NCI-H2227 treated with DMSO at 0.1 percent for 48 hours (cell line): ENCODE measurements around the gene GAS6.
"Not testable (repeated sequence)": the region's sequence is repeated elsewhere in the genome, so short reads cannot be mapped to it uniquely, and the experiment has no call there.

ENCODE experiments used
- DNase-seq: peaks from one replicate; lab custom pipeline; 2025; lab: John Stamatoyannopoulos, UW

GAS6 gene

DNA sequence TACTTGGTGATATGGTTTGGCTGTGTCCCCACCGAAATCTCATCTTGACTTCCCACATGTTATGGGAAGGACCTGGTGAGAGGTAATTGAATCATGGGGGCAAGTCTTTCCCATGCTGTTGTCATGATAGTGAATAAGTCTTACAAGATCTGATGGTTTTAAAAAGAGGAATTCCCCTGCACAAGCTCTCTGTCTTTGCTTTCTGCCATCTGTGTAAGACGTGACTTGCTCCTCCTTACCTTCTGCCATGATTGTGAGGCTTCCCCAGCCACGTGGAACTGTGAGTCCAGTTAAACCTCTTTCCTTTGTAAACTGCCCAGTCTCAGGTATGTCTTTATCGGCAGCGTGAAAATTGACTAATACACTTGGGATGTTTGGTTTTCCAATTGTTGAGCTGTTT is 4.0 kb upstream of the GAS6 start:
- DNase-seq: not testable (repeated sequence)

GRCh38 chr13:113865427-113865826 is 1.6 kb upstream of the GAS6 start:
- DNase-seq: no peak

DNA sequence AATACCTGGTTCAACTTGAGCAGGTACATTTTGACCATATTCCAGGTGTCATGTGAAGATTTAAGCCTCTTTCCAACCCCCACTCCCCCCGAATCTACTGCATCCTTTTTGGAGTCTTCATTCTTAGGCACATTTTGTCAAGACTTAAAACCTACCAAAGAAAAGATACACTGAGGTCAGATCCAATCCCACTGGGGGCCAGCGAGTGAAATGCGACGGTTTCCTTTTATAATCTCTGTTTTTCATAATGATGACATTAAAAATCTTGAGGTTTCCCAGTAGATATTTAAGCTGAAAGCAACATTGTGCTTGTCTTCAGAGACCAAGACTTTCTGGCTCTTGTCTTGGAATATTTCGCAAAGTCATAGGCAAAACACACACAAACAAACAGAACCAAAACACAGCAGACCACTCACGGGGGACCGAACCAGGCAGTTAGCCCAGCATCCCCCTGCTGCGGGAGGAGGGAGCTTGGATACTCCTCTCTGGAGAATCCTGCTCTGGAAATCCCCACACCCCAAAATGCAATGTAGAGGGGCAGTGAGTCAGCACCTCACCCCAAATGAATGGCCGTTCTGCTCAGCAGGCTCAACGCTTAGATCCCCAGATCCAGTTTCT is 506 bp upstream of the GAS6 start:
- no peak for DNase-seq

GRCh38 chr13:113862931-113863523 is 849 bp downstream of the GAS6 start:
- no peak for DNase-seq

GRCh38 chr13:113862191-113862930 is 1.5 kb downstream of the GAS6 start:
- DNase-seq: no peak

DNA sequence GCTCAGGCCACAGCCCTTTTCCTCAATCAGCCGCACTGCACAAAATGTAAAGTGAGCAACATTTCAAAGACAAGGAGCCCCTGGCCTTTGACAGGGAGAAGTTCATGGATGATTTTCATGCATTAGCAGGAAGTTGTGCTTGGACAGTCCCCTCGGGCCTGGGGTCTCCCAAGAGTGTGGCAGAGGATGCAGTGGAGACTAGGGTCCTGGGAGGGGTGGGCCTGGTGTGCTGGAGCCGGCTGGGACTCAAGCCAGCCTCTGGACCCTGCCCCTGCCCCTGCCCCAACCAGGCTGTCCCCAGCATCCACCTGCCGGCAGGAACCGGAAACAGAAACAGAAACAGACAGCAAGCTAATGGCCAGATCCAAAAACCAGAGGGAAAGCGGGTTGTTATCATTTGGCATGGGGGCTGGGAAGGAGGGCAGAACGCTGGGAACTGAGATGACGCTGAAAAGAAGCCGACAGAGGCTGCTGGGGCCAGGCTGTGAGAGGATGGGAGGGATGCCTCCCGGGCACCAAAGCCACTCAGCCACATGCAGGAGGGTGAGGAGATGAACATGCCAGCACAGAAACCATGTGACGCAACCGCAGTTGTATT is 2.3 kb downstream of the GAS6 start:
- no peak for DNase-seq

- no peak for DNase-seq
Measured at GRCh38 chr13:113860665-113861432, 3.0 kb downstream of the GAS6 start.

GRCh38 chr13:113860051-113860664 is 3.7 kb downstream of the GAS6 start:
- DNase-seq: no peak

- DNase-seq: no peak
Measured at GRCh38 chr13:113859311-113860050, 4.4 kb downstream of the GAS6 start.

DNA sequence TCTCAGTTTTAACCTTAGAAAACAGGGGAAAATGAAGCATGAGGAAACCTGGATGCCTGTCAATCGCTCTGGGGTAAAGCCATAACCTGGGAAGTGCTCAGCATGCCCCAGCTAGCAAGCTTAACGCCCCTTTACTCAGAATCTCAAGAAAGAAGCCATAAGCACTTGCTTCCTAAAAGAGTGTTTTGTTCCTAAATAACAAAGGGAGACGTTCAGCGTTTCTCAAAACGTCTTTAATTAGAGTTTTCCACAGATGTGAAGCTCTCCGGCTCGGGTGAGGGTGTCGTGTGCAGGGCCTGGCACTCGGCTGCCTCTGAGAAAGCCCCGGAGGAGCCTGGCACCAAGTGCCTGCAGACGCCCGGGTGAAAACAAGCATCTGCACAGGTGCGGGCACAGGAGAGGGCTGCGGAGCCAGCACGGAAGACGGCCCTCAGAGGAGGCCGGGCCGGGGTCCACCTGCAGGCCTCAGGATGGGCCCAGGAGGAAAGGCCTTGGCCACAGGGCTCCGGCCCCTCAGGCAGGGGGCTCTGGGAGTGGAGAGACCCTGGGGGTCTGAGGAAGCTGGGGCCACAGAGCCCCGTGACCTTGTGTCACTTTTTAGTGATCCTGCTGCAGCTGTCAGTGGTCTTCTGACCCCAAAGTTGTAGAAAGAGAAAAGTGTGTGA is 6.2 kb downstream of the GAS6 start:
- DNase-seq: no peak

- DNase-seq: no peak
Measured at GRCh38 chr13:113856716-113857065, 7.2 kb downstream of the GAS6 start.

DNA sequence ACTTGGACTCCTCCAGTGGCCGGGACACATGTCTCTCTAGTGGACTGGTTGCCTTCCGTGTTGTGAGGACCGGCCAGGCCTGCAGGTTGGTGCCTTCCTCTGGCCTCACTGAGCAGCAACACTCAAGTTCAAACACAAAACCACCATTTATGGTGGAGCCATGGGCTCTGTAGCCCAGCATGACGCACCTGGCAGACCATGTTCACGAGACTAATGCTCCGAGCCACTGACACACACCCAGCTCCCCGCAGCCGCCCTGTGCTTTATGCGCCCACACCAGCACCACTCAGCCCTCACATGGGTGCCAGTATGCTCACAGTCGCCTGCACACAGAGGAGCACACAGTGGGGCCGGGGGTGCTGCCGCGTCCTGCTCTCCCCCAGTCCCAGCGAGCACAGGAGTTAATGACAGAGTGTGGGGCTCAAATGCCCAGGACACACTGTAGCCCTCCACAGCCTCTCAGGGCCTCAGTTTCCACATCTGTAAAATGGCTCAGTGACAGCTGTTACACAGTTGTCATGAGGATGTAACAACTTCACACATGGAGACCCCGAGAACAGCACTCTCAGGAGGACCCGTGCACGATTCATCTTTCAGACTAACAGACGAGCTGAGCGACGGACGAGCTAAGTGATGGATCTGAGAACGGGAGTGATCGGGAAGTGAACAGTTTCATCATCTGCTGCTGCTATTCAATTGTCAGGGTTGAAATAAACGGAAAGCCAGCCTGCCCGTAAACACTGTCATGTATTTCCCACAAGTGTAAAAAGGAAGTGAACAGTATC is 7.8 kb downstream of the GAS6 start:
- DNase-seq: no peak

DNA sequence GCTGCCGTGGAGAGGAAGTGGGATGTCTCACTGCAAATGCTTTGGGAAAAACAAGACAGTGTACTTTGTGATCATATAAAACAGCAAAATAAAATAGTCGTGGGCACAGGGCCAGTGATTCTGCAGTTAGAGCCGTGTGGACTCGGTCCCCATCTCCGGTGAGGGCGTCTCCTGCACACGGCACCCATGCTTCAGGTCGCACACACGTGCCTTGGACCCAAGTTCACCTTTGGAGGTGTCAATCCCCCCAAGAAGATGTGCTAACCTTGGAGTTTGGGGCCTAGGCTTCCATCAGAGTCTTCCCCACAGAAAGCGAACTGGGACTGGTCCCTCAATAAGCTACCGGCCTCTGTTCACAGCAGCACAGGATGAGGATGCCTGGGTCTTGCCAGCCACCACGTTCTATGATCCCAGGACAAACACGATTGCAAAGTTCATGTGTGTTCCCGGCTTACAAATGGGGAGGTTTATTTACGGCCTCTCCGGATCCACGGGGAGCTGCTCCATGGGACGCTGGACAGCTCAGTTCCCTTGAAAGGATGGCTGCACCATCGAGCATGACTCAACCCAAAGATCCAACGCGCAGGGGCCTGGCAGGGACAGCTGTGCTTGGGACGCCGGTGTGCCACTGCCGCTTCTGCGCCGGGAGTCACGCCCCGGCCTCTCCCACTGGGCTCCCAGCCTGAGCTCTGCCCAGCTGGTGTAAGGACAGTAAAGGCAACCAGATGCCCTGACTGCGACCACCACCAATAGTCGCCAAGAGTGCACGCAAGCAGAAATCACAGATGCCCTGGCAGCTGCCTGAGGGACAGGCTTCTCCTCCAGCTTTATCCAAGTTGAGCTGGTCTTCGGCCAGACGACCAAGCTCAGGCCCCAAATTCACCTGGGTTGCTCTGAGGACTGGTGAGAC is 8.6 kb downstream of the GAS6 start:
- DNase-seq: no peak

- DNase-seq: no peak
Measured at GRCh38 chr13:113854238-113855011, 9.5 kb downstream of the GAS6 start.

GRCh38 chr13:113853518-113854237 is 10.2 kb downstream of the GAS6 start:
- no peak for DNase-seq

GRCh38 chr13:113852536-113853517 is 11.0 kb downstream of the GAS6 start:
- no peak for DNase-seq
